IMR-90 (cell line): ENCODE data around the gene TRHDE. TPM values are rescaled to one million over a fixed set of nuclear protein-coding genes. Genes with fewer than 3 reads are reported as not detected.

Source experiments
- ATAC-seq: fragments of 200-7000 bp; cut with Tn5 transposase; 2 replicates; pipeline ENCODE4 v1.9.1; 2020; ENCODE audit warnings: low read depth, mild to moderate bottlenecking, moderate library complexity
- BruUV-seq: library from RNA; stranded (reverse); fragments of 400-500 nt; replicated peaks from 2 replicates; lab custom pipeline; 2021; lab: Mats Ljungman, UMichigan
- CTCF ChIA-PET: fragments of 300-600 bp; formaldehyde crosslinking; extraction: SDS; loops from one replicate; lab custom pipeline; 2021; ENCODE audit warnings: antibody characterized with exemption; lab: Yijun Ruan, JAX
- POLR2A ChIA-PET: fragments of 300-600 bp; sonication (Branson Sonifier 250); formaldehyde crosslinking; loops from one replicate; lab custom pipeline; 2022; ENCODE audit warnings: antibody characterized with exemption; ENCODE audit not compliant: unreplicated experiment; lab: Charles Lee
- DNase-seq: peaks from one replicate; pipeline ENCODE4 v3.0.0; 2013
- H2AFZ ChIP-seq: replicated peaks from 2 replicates; pipeline ENCODE3; 2013; ENCODE audit warnings: low read length, mild to moderate bottlenecking; ENCODE audit not compliant: poor library complexity
- H2AK5ac ChIP-seq: 2 replicates; pipeline ENCODE4 v1.6.1; 2013; ENCODE audit warnings: low read depth, low read length, inconsistent platforms
- H2AK9ac ChIP-seq: replicated peaks from 2 replicates; pipeline ENCODE3; 2013; ENCODE audit warnings: mild to moderate bottlenecking, low read depth, low read length, moderate library complexity; ENCODE audit not compliant: poor library complexity
- H2BK120ac ChIP-seq: 2 replicates; pipeline ENCODE4 v1.6.1; 2013; ENCODE audit warnings: low read depth, low read length, inconsistent platforms
- H2BK15ac ChIP-seq: 3 replicates; pipeline ENCODE4 v1.6.1; 2013; ENCODE audit warnings: low read depth, low read length, inconsistent platforms
- H2BK20ac ChIP-seq: 2 replicates; pipeline ENCODE4 v1.6.1; 2013; ENCODE audit warnings: low read depth, mild to moderate bottlenecking, inconsistent platforms, low read length, moderate library complexity
- H2BK5ac ChIP-seq: 2 replicates; pipeline ENCODE4 v1.6.1; 2013; ENCODE audit warnings: mild to moderate bottlenecking, low read depth, low read length, inconsistent platforms; ENCODE audit not compliant: poor library complexity, severe bottlenecking
- H3K14ac ChIP-seq: replicated peaks from 2 replicates; pipeline ENCODE4 v1.6.1; 2013; ENCODE audit warnings: low read depth, low read length, inconsistent platforms
- H3K18ac ChIP-seq: 2 replicates; pipeline ENCODE4 v1.6.1; 2013; ENCODE audit warnings: low read depth, low read length, control low read depth
- H3K23ac ChIP-seq: 2 replicates; pipeline ENCODE4 v1.6.1; 2013; ENCODE audit warnings: low read depth, low read length, inconsistent platforms
- H3K27ac ChIP-seq: 2 replicates; pipeline ENCODE4 v1.5.1; 2013; ENCODE audit warnings: mild to moderate bottlenecking, control low read depth, low read length; ENCODE audit not compliant: insufficient read depth
- H3K27me3 ChIP-seq: 2 replicates; pipeline ENCODE4 v1.6.1; 2013; ENCODE audit warnings: low read length; ENCODE audit not compliant: control insufficient read depth, insufficient read depth
- H3K36me3 ChIP-seq: 2 replicates; pipeline ENCODE4 v1.6.1; 2013; ENCODE audit warnings: low read length, mixed read lengths; ENCODE audit not compliant: control insufficient read depth, insufficient read depth
- H3K4ac ChIP-seq: 2 replicates; pipeline ENCODE4 v1.6.1; 2013; ENCODE audit warnings: low read depth, low read length, inconsistent platforms
- H3K4me1 ChIP-seq: 2 replicates; pipeline ENCODE4 v1.6.1; 2013; ENCODE audit warnings: low read length, mixed read lengths; ENCODE audit not compliant: control insufficient read depth, insufficient read depth
- H3K4me2 ChIP-seq: 2 replicates; pipeline ENCODE4 v1.6.1; 2013; ENCODE audit warnings: low read depth, mild to moderate bottlenecking, control low read depth, low read length, moderate library complexity
- H3K4me3 ChIP-seq: 2 replicates; pipeline ENCODE4 v1.5.1; 2013; ENCODE audit warnings: low read depth, mild to moderate bottlenecking, control low read depth, low read length, moderate library complexity; ENCODE audit not compliant: insufficient read depth
- H3K56ac ChIP-seq: 2 replicates; pipeline ENCODE4 v1.6.1; 2013; ENCODE audit warnings: low read length, inconsistent platforms; ENCODE audit not compliant: insufficient read depth; ENCODE audit errors: extremely low read depth
- H3K79me1 ChIP-seq, 2 experiments: 2 replicates each; pipeline ENCODE4 v1.6.1; 2013; ENCODE audit warnings: low read length in 2 of 2, inconsistent platforms in 1 of 2, low read depth in 1 of 2
- H3K9ac ChIP-seq: 2 replicates; pipeline ENCODE4 v1.6.1; 2013; ENCODE audit warnings: low read depth, low read length, control low read depth
- H3K9me1 ChIP-seq: 2 replicates; pipeline ENCODE4 v1.6.1; 2013; ENCODE audit warnings: low read length, inconsistent platforms; ENCODE audit not compliant: insufficient read depth
- H3K9me3 ChIP-seq: 2 replicates; pipeline ENCODE4 v1.6.1; 2013; ENCODE audit warnings: low read length; ENCODE audit not compliant: control insufficient read depth, insufficient read depth
- H4K20me1 ChIP-seq: 2 replicates; pipeline ENCODE4 v1.6.1; 2013; ENCODE audit warnings: low read length, inconsistent platforms; ENCODE audit not compliant: insufficient read depth
- H4K5ac ChIP-seq: 2 replicates; pipeline ENCODE4 v1.6.1; 2013; ENCODE audit warnings: mild to moderate bottlenecking, low read depth, low read length, control low read depth
- H4K8ac ChIP-seq, 2 experiments: 2 replicates each; pipeline ENCODE4 v1.6.1; 2013; ENCODE audit warnings: low read depth in 2 of 2, low read length in 2 of 2, control low read depth in 1 of 2, inconsistent platforms in 1 of 2
- H4K91ac ChIP-seq: 2 replicates; pipeline ENCODE4 v1.6.1; 2013; ENCODE audit warnings: low read depth, low read length, inconsistent platforms; ENCODE audit not compliant: insufficient read depth
- CHD1 ChIP-seq: IDR thresholded peaks from 2 replicates; pipeline ENCODE4 v1.6.1; 2012; ENCODE audit warnings: low read depth, low read length, improper control_type of control experiment
- FOS ChIP-seq: fragments of 150-350 bp; IDR thresholded peaks from 2 replicates; pipeline ENCODE4 v1.6.1; 2016; ENCODE audit warnings: low read depth, low read length
- MAFK ChIP-seq: IDR thresholded peaks from 2 replicates; pipeline ENCODE4 v1.6.1; 2012; ENCODE audit warnings: low read depth, low read length, improper control_type of control experiment
- POLR2A ChIP-seq: IDR thresholded peaks from 2 replicates; pipeline ENCODE4 v1.6.1; 2012; ENCODE audit warnings: mild to moderate bottlenecking, low read depth, low read length
- SMC3 ChIP-seq: fragments of 150-350 bp; IDR thresholded peaks from 2 replicates; pipeline ENCODE4 v1.6.1; 2016; ENCODE audit warnings: low read depth, mild to moderate bottlenecking, antibody characterized with exemption, low read length, moderate library complexity
- USF2 ChIP-seq: fragments of 150-350 bp; IDR thresholded peaks from 2 replicates; pipeline ENCODE4 v1.6.1; 2017; ENCODE audit warnings: mild to moderate bottlenecking, antibody characterized with exemption, low read length, low read depth
- WGBS, 2 experiments: methylation state at CpG; one replicate each; pipeline versions ENCODE4 v1.1.5 to v1.1.7; 2013; ENCODE audit warnings: missing lambda C conversion rate in 2 of 2; ENCODE audit not compliant: insufficient read length in 1 of 2; ENCODE audit errors: extremely low coverage in 2 of 2; 5-methylcytosine and 5-hydroxymethylcytosine counted together
- dilution Hi-C: fragments of 300-500 bp; cut with HindIII; formaldehyde crosslinking; loops from one replicate; pipeline ENCODE4 v1.14.3; 2018; ENCODE audit warnings: low sequenced_read_pairs; ENCODE audit not compliant: unreplicated experiment
- in situ Hi-C: fragments of 300-500 bp; cut with MboI; formaldehyde crosslinking; loops from 3 replicates; pipeline ENCODE4 v1.14.3; 2019; ENCODE audit warnings: low sequenced_read_pairs, inconsistent platforms, mixed read lengths
- intact Hi-C: fragments of 100-400 bp; cut with micrococcal nuclease; formaldehyde crosslinking; loops from 2 replicates; pipeline ENCODE4 v1.10.0; 2022
- polyA plus RNA-seq, 3 experiments: library from polyadenylated mRNA; depleted of rRNA; stranded (reverse); fragments of >200 nt; gene quantifications; 2 replicates each; pipeline ENCODE4 v1.2.3, GENCODE V29; 2012; ENCODE audit warnings: low replicate concordance in 1 of 3
- total RNA-seq: library from RNA; depleted of rRNA; stranded (reverse); fragments of >200 nt; gene quantifications from 2 replicates; pipeline ENCODE4 v1.2.3, GENCODE V29; 2012
- TF ChIP-seq, protein P1 (sequence below): conservative IDR thresholded peaks from 2 replicates; pipeline ENCODE4 v1.5.1; 2012; ENCODE audit warnings: mild to moderate bottlenecking, low read depth, low read length, improper control_type of control experiment

The TRHDE gene
- total and polyA plus RNA-seq, 2 of the 4 experiments (the other 2 are of a cell fraction) = 33.7 to 65.1 TPM

DNA sequence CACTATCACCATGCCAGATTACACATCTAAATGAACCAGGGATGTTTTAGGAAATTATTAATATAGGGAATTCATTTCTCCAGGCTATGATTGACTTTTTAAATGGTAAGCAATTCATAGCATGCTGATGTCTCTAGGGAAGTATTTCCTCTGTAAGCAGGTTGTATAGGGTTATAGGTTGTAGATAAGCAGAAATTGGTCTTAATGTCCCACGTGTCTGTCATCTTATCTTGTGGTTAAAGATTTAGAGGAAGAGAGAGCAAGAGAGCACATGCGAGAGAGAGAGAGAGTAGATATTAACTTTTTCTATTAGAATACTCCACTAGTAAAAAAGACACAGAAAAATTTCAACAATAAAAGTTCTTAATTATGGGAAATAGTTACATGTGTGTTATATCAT is 32.6 kb downstream of the TRHDE start:
- Histone ChIP-seq H2AK5ac (no peak overlapping the region), H4K20me1 (no peaks in the 10 kb centered on the region), H3K4me3 (no peak overlapping the region), H3K27me3 (no peaks in the 10 kb centered on the region), H3K9me3 (no peaks in the 10 kb centered on the region), H4K5ac (no peak overlapping the region), H3K36me3 (no peaks in the 10 kb centered on the region), H3K9me1 (peaks cover 13% of the 10 kb centered on the region), H2BK120ac (no peak overlapping the region), H2AFZ (no peak overlapping the region), H3K79me1 (peaks cover 28 to 67% of the 10 kb centered on the region in 2 experiments), H3K56ac (no peak overlapping the region), H3K23ac (no peak overlapping the region), H3K14ac (no peak overlapping the region), H4K8ac (no peak overlapping the region), H3K18ac (no peak overlapping the region), H3K4me2 (no peak overlapping the region), H4K91ac (no peak overlapping the region), H3K4ac (no peak overlapping the region), H2BK5ac (no peak overlapping the region), H2BK15ac (no peak overlapping the region), H3K27ac (no peak overlapping the region), H3K9ac (no peak overlapping the region), H3K4me1 (peaks cover 17% of the 10 kb centered on the region), H2AK9ac (no peak overlapping the region), H2BK20ac (no peak overlapping the region)
- ChIA-PET POLR2A (no interaction called here), CTCF (no interaction called here)
- no CpG with 5 or more reads among the region's 2 CpGs for WGBS, 2 experiments
- TF ChIP-seq FOS (no peak), SMC3 (no peak), POLR2A (no peak), USF2 (no peak), MAFK (no peak), CHD1 (no peak)
- TF ChIP-seq, protein P1, sequence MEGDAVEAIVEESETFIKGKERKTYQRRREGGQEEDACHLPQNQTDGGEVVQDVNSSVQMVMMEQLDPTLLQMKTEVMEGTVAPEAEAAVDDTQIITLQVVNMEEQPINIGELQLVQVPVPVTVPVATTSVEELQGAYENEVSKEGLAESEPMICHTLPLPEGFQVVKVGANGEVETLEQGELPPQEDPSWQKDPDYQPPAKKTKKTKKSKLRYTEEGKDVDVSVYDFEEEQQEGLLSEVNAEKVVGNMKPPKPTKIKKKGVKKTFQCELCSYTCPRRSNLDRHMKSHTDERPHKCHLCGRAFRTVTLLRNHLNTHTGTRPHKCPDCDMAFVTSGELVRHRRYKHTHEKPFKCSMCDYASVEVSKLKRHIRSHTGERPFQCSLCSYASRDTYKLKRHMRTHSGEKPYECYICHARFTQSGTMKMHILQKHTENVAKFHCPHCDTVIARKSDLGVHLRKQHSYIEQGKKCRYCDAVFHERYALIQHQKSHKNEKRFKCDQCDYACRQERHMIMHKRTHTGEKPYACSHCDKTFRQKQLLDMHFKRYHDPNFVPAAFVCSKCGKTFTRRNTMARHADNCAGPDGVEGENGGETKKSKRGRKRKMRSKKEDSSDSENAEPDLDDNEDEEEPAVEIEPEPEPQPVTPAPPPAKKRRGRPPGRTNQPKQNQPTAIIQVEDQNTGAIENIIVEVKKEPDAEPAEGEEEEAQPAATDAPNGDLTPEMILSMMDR = no peak
- intact Hi-C loops (no loop called here), in situ Hi-C loops (no loop called here), dilution Hi-C loops (no loop called here)
- DNase-seq (no peak), ATAC-seq (no peak)
- BruUV-seq = no TSS peak
